H1 (cell line): Measurements from ENCODE around the gene MRFAP1L1. TPM values are rescaled to one million over a fixed set of nuclear protein-coding genes. Genes with fewer than 3 reads are reported as not detected.

Experiments used
- BRCA1 ChIP-seq: IDR thresholded peaks from 2 replicates; pipeline ENCODE4 v1.6.1; 2012; ENCODE audit warnings: low read depth, low read length, improper control_type of control experiment
- CHD7 ChIP-seq: fragments of 300-600 bp; sonication (generic); IDR thresholded peaks from 2 replicates; pipeline ENCODE4 v1.7.1; 2012; ENCODE audit warnings: low read length, moderate library complexity, mild to moderate bottlenecking, inconsistent platforms; ENCODE audit not compliant: insufficient replicate concordance
- EZH2 ChIP-seq: fragments of 200-600 bp; sonication (generic); IDR thresholded peaks from 2 replicates; pipeline ENCODE4 v1.7.1; 2012; ENCODE audit warnings: low read depth, mild to moderate bottlenecking, moderate library complexity, low read length, inconsistent platforms; ENCODE audit not compliant: severe bottlenecking
- FOSL1 ChIP-seq: IDR thresholded peaks from 2 replicates; pipeline ENCODE4 v1.6.1; 2011; ENCODE audit warnings: mild to moderate bottlenecking, low read depth, low read length, moderate library complexity; ENCODE audit not compliant: insufficient read depth
- JUN ChIP-seq: IDR thresholded peaks from 2 replicates; pipeline ENCODE4 v1.6.1; 2011; ENCODE audit warnings: low read depth, mild to moderate bottlenecking, improper control_type of control experiment, low read length
- MAX ChIP-seq: IDR thresholded peaks from 2 replicates; pipeline ENCODE4 v1.6.1; 2012; ENCODE audit warnings: inconsistent platforms
- POLR2A ChIP-seq, 2 experiments: IDR thresholded peaks; 1 replicate in 1 of 2; 2 replicates in 1 of 2; pipeline ENCODE4 v1.6.1; 2011; ENCODE audit warnings: low read depth in 2 of 2, low read length in 2 of 2, mild to moderate bottlenecking in 2 of 2; ENCODE audit errors: control extremely low read depth in 1 of 2
- POLR2AphosphoS5 ChIP-seq: IDR thresholded peaks from 2 replicates; pipeline ENCODE4 v1.6.1; 2011; ENCODE audit warnings: low read depth, low read length
- RFX5 ChIP-seq: IDR thresholded peaks from 2 replicates; pipeline ENCODE4 v1.6.1; 2011; ENCODE audit warnings: low read depth, low read length, improper control_type of control experiment, borderline replicate concordance
- SP4 ChIP-seq: IDR thresholded peaks from 2 replicates; pipeline ENCODE4 v1.6.1; 2012; ENCODE audit warnings: low read length, inconsistent platforms
- polyA plus RNA-seq, 7 experiments: library from polyadenylated mRNA; depleted of rRNA in 3 of 7; stranded (reverse) in 5 of 7; unstranded in 2 of 7; fragments of >200 nt in 5 of 7; fragments of 200-250 nt in 2 of 7; gene quantifications; 1 replicate in 5 of 7; 2 replicates in 1 of 7; 4 replicates in 1 of 7; pipeline versions ENCODE4 v1.2.1 to v1.2.3, GENCODE V29; 2011 to 2013; ENCODE audit warnings: missing spikeins in 2 of 7, mixed read lengths in 2 of 7
- total RNA-seq: library from RNA; stranded (reverse); fragmentation: NEBNext Ultra II Directional; extraction: Animal tissue kit (Norgen Biotek cat#: 25700); gene quantifications from 2 replicates; pipeline ENCODE4 v1.2.1, GENCODE V29; 2021

MRFAP1L1 gene
- total and polyA plus RNA-seq, 2 of the 8 experiments (the other 6 are each of a cell fraction or from before 2014, with no cell fraction given): 26.8 to 54.3 TPM

GRCh38 chr4:6716018-6716911 lies 6.6 kb upstream of the MRFAP1L1 start, which contains the start of gene BLOC1S4 (continued):
- TF ChIP-seq CHD7 (no peak), FOSL1 (no peak), POLR2AphosphoS5 (peak; percentile 80), EZH2 (no peak), MAX (peak; percentile 85), BRCA1 (no peak), POLR2A (IDR thresholded peaks at IDR 0.05; ENCODE audit: control extremely low read depth in 1 of 2, low read depth in 2 of 2, low read length in 2 of 2) (peak in 1 of 2 experiments; percentile 78; a peak in 2 of 3 replicates), RFX5 (no peak), SP4 (peak; percentile 73; the same call in 1 of the 2 replicates), JUN (no peak)
